NCI-H1092 (cell line): Measurements from ENCODE around the gene ANKRD13B.
A peak's percentile ranks its signal among the peaks of the same experiment; 100 is the strongest.

Source experiments
- DNase-seq: peaks from one replicate; lab custom pipeline; 2025; lab: John Stamatoyannopoulos, UW

The ANKRD13B gene

GRCh38 chr17:29594519-29595090 is 1.7 kb downstream of the ANKRD13B start:
- DNase-seq: no peak

DNA sequence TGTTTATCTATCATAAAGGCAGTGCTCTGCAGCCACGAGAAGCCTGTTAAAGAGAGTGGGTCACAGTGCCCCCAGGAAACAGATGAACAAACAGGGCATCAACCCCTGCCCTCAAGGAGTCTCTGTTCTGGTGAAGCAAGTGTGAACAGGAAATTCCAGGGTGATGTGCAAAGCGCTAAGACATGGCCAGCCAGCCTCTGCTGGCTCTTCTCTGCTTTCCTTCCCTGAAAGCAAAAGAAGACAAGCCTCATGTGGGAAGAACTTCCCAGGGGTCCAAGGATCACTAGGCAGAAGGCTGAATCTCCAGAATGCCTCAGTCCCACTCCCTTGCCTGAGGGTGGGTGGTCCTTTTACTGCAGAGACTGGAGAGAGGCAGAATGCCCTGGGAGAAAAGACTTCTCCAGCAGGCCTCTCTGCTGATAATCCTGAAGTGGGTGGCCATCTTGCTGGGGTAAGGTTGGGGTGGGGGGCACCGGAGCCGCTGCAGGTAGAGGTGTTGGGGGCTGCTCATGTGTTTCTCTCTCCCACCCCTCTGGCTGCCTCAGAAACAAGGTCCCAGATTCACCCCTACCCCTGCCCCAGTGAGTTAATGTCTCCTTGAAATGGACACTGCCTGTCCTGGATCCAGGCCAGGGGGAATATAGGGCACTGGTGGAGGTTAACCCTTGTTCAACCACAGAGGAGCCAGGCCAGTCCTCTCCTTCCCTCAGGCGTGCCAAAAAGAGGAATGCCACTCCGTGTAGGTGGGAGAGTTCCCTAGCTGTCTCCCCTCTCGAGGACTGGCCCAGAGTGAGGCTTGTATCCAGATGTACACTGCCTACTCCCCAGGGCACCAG is 2.4 kb downstream of the ANKRD13B start:
- DNase-seq: no peak

- no peak for DNase-seq
These were observed 3.2 kb downstream of the ANKRD13B start for GRCh38 chr17:29595943-29596774.

GRCh38 chr17:29596811-29597210 is 3.9 kb downstream of the ANKRD13B start:
- DNase-seq: no peak

DNA sequence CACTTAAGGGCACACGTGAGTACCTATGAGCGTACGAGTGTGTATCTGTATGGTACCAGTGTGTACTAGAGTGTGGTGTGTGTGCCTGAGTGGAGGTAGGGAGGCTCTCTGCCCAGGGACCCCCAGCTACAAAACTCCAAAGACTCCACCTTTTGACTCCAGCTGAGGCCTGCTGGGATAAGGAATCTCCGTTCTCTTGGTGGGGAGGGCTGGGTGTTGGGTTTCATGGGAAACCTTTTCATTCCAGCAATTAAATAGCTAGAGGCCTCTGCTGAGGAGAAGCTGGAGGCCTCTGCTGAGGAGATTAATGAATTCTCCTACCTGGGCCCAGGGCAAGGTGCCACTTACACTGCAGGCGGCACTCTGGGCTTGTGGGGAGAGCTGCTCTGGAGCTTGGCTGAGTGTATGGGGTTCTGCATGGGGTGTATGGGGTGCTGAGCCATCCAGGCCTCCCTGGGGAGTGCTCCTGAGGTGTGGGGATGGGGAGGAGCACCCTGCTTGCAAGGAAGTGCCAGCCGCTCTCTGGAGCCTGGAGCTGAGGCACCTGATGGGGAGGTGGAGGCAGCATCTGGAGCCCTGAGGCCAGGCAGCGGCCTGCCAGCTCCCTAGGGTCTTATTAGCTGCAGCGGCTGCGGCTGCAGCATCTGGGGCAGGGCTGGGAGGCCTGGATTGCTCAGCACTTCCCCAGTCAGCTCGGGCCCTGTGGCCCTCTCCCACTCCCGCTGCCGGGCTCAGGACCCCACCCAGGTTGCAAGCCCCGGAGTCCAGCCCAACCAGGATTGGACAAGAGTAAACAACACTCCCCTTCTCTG is 4.6 kb downstream of the ANKRD13B start:
- no peak for DNase-seq

- no peak for DNase-seq
These were observed 10.3 kb downstream of the ANKRD13B start for GRCh38 chr17:29603109-29603674.

DNA sequence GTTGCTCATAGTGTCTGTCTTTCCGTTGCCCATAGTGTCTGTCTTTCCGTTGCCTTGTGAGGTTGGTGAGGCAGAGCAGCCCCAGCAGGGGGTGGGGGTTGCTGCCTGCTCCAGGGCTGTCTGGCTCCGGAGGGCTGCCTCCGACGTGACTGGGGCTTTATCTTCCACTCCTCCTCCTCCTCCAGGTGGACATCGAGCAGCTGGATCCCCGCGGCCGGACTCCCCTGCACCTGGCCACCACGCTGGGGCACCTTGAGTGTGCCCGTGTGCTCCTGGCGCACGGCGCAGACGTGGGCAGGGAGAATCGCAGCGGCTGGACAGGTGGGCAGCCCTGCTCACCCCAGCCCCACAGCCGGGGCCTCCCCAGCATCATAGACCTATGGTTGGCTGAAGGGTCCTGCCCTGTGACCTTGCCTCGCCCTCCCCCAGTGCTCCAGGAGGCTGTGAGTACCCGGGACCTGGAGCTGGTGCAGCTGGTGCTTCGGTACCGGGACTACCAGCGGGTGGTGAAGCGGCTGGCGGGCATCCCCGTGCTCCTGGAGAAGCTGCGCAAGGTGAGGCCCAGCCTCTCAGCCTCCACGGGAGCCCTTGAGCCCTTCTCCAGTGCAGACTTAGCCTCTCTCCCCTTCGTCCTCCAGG is 14.7 kb downstream of the ANKRD13B start:
- no peak for DNase-seq

DNA sequence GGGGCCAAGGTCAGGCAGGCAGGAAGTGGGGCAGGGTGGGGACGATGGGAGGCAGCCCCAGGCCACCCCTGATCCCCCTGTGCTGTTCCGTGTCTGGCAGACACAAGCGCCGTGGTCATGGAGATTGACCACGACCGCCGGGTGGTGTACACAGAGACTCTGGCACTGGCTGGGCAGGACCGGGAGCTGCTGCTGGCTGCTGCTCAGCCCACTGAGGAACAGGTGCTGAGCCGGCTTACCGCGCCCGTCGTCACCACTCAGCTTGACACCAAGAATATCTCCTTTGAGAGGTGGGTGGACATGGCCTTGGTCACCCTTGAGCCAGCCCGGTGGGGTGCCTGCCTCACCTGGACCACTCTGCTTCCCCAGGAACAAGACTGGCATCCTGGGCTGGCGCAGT is 16.1 kb downstream of the ANKRD13B start:
- DNase-seq: no peak

DNA sequence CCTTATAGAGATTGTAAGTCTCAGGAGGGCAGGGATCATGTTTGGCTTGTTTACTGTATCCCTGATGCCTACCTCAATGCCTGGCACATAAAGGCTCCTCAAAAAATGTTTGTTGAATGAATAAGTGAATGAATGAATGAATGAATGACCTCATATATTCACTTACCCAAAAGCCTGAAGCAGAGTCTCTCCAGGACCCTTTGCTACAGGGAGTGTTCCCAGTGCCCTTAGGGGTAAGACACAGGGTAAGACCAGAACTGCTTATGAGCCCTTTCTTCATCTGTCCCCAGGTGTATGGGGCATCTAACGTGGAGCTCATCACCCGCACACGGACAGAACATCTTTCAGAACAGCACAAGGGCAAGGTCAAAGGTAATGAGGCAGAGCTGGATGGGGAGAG is 17.5 kb downstream of the ANKRD13B start:
- DNase-seq: no peak

GRCh38 chr17:29611351-29612093 is 18.6 kb downstream of the ANKRD13B start:
- DNase-seq: no peak

DNA sequence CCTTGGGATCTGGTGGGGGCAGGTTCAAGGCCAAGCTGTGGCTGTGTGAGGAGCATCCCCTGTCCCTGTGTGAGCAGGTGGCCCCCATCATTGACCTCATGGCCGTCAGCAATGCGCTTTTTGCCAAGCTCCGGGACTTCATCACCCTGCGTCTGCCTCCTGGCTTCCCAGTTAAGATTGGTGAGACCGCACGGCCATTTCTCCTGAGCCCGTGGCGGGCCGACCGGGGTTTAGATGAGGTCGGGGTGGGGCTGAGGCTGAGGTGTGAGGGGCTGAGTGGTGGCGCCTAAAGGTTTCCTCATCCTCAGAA is 19.1 kb downstream of the ANKRD13B start:
- no peak for DNase-seq

DNA sequence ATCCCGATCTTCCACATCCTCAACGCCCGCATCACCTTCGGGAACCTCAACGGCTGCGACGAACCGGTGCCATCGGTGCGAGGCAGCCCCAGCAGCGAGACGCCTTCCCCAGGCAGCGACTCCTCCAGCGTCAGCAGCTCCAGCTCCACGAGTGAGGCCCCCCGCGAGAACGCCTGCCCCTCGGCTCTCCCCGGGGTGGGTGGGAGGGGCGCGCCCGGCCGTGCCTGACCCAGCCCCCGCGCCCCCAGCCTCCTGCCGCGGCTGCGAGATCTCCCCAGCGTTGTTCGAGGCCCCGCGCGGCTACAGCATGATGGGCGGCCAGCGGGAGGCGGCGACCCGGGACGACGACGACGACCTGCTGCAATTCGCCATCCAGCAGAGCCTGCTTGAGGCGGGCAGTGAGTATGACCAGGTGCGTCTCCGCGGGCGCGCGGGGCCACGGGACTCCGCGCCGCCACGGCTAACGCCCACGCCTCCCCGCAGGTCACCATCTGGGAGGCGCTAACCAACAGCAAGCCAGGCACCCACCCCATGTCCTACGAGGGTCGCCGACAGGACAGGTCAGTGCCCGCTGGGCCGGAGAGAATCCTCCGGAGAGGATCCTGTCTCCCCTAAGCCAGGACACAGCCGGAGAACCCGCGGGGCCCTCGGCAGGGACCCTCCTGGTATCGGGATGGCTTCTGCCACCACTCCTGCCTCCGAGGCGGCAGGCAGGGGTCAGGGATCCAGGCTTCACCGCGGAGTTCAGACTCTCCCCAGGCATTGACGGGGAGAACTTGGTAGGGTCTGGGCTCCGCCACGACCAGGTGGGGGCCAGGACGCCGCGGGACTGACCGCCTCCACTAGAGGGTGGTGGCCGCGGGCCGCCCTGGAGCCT is 19.7 kb downstream of the ANKRD13B start:
- DNase-seq: no peak

GRCh38 chr17:29613352-29613837 is 20.5 kb downstream of the ANKRD13B start:
- DNase-seq: no peak

- DNase-seq: no peak
These were observed 20.9 kb downstream of the ANKRD13B start for GRCh38 chr17:29613856-29614255.

- DNase-seq: no peak
These were observed 21.6 kb downstream of the ANKRD13B start for GRCh38 chr17:29614349-29615047.

DNA sequence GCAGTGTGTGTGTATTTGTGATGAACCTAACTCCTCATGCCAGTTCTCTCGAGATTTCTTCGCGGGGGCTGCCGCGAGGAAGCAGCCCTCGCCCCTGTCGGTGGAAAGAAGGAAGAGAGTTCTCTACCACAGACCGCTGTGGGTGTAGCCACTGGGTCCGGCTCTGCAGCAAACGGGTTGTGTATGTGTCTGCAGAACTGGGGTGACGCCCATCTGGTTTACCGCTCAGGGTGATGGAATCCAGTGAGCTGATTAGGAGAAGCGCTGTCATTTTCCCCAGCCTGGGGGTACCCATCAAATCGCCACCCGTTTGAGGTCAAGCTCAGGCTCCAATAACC is 22.1 kb downstream of the ANKRD13B start:
- no peak for DNase-seq

- DNase-seq: peak; percentile 50
These were observed 22.8 kb downstream of the ANKRD13B start for GRCh38 chr17:29615492-29616299.
